GM19099 (cell line): Measurements from ENCODE around the gene IFNL2.

Experiments
- POLR2A ChIP-seq: IDR thresholded peaks from 3 replicates; pipeline ENCODE4 v1.6.1; 2011; ENCODE audit warnings: low read depth; ENCODE audit not compliant: insufficient read length; ENCODE audit errors: extremely low read depth

IFNL2 gene

DNA sequence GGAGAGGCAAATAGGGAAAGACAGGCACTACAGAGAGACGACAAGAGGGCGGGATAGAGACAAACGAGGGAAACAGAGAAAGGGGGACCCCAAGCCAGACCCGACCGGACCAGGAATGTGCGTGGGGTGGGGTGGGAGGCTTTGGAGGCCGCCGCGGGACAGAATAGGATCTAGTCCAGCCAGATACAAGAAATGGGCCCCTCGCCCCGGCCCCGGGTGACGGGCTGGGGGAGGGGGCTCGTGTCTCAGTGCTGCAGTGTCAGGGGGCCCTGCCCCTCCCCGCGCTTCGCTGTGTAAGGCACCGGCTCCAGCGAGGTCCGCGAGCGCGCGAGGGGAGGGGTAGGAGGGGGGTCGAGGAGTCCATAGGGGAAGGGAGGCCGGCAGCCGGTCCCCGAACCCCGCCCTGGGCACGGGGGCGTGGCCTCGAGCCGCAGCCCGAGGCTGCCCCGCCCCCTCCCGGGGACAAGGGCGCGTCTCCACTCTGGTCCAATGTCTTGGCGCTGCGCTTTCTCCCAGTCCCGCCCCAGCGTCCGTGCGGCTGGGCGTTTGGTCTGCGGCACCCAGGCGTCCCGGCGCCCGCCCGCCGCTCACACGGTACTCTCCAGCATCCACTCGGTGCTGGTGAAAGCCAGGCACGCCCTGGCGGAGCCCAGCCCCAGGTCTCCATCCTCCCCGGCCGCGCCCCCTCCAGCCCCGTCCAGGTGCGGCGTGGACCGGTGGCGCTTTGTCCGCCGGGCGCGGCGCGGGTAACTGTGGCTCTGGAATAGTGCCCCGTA lies 39.0 kb downstream of the IFNL2 start:
- TF ChIP-seq POLR2A = no peak

DNA sequence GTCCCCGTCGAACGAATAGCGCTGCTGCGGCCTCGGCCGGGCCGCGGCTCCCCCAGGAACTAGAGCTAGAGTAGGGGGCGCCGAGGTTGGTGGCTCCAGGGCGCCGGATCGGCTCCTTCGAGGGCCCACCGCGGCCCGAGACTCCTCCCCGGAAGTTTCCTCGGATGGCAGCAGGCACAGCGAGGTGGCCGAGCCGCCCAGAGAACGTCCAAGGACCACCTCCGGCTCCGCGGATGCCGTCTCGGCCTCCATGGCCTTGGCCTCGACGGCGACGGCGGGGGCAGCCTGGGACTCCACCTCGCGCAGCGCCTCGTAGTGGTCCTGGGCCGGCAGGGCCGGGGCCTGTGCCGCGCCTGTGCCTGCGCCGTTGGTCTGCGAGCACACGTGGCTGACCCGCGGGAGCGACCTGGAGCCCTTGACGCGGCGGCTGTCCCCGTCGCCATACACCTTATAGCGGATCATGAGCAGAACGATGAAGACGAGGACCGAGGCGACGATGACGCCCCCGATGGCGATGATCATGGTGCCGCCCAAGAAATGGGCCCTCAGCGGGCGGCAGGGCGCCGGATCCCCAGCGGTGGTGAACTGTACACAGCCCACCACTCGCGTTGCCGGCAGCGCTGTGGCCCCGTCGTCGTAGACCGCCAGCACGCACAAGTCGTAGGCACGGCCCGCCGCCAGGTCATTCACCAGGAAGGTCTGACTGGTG lies 39.8 kb downstream of the IFNL2 start:
- no peak for TF ChIP-seq POLR2A

DNA sequence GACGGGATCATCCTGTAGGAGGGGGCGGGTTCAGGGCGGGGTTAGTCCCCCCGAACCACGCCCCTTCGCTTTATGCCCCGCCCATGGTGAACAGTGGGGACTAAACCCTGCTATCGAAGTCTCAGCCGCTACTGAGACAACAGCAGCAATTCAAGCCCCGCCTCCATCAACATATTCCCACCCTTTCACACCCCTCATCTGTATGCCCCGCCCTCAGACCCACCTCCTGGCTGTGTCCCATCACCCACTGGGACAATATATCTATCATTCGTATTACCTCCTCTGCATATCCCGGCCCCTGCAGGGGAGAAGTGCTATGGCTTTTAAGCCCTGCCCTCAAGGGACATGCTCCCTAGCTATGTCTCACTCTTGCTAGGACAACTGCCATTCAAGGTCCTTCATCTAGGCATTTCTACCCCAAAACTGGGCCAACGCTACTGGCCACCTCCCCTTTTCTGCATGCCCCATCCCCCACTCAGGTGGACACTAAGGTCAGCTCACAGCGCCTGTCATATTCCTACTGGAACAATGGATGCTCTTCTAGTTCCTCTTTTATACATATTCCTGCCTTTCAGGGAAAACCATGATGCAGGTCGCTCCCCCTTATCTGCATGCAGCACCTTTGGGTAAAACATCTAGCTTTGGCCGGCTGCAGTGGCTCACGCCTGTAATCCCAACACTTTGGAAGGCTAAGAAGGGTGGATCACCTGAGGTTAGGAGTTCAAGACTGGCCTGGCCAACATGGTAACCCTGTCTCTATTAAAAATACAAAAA lies 40.5 kb downstream of the IFNL2 start:
- no peak for TF ChIP-seq POLR2A

DNA sequence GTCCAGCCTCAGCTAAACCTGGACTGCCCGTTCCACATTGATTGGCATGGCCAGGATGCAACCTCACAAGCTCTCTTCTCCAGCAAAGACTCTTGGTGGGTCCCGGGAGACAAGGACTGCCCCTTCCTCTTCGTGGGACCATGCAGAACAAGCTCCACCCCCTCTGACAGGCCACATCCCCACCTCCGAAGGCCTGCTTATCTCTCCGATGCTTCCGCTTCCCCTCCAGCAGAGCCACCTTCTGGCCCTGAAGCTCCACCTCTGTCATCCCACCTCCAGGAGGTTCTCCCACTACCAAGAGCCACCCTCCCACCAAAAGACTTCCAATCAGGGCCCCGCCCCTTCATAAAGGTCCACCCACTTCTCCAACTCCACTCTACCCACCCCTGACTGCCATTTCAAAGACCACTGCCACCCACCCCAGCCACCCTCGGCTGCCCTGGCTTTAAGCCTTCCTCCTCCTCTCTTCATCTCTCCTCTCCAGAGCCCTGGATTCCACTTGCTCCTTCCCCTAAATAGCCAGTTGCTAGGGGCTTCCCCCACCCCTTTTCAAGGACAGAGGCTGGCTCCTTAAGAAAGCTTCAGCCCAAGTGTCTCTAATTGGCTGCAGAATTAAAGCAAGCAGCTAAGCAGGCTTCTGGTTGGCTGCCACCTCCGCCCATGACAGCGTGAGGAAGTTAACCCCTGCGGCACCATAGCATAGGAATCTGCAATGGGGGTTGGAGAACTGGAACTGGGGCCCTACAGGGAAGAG lies 42.5 kb downstream of the IFNL2 start:
- TF ChIP-seq POLR2A = no peak

DNA sequence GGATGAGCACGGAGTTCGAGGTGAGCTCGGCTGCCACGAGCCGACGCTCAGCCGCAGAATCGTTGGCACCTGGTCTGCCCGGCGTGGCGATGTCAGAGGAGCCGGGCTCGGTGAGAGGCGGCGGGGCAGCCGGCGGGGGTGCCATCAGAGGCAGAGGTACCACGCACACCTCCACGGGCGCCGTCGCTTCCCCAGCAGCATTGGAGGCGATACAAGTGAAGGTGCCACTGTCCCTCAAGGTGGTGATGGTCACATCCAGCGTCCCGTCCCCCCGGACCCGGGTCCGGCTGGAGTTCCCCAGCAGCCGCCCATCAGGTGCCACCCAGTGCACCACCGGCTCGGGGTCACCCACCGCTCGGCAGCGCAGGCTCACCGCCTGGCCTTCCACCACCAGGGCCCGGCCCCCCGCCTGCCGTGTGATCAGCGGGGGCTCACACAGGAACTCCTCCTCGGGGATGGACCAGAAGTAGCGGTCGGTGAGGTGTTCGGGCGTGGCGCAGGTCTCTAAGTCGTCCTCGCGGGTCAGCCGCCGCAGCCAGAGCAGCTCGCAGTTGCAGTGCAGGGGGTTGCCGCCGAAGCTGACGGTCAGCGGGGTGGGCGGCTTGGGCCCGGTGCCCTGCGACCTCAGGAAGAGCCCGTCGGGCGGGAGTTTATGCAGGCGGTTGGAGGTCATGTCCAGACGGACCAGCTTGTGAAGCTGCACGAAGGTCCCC lies 46.0 kb downstream of the IFNL2 start:
- TF ChIP-seq POLR2A = no peak

- TF ChIP-seq POLR2A = no peak
These were observed 47.7 kb downstream of the IFNL2 start for GRCh38 chr19:39315933-39316332.

DNA sequence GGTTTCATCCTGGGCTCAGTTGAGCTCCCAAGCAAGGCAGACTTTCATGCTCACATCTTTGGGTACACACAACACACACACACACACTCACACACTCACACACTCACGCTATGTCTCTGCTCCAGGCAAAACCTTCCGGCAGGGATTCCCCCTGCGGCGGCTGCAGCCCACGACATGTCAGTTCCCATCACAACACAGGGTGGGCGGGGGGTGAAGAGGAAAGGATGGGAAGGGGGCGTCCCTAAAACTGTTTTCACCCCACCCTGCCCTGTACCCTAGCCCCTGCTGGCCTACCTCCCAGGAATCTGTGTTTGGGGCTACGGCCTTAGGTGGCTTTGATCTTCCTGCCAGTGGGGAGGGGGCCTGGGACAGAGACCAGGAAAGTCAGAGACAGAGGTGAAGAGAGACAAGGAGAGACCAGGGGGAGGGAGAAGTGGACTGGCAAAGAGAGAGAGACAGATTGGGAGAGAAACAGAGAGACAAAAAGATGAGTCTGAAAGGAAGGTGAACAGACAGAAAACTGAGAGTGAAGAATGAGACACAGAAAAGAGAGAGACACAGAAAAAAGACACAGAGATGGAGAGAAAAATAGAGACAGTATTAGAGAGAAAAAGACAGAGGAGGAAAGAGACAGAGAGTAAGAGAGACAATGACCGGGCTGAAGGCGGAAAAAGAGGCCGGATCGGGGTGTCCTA lies 48.6 kb downstream of the IFNL2 start:
- TF ChIP-seq POLR2A = no peak

- no peak for TF ChIP-seq POLR2A
These were observed 49.3 kb downstream of the IFNL2 start for GRCh38 chr19:39317476-39317875.

DNA sequence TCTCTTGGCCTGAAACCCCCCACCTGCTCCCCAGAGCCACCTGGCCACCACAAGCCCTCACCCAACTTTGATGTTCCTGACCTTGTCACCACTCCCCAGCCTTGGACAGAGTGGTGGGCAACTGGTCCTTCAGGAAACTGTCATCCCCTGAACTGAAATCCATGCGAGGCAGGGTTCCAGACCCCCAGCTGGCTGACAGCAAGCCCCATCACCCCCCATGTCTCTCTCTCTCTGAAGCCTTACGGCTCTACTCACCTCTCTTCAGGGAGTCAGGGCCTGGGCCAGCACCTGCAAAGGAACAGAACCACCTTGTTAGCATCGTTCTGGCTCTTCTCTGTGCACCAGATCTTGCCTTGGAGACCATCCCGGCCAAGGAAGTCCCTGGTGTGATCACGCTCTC lies 49.9 kb downstream of the IFNL2 start:
- TF ChIP-seq POLR2A = no peak

DNA sequence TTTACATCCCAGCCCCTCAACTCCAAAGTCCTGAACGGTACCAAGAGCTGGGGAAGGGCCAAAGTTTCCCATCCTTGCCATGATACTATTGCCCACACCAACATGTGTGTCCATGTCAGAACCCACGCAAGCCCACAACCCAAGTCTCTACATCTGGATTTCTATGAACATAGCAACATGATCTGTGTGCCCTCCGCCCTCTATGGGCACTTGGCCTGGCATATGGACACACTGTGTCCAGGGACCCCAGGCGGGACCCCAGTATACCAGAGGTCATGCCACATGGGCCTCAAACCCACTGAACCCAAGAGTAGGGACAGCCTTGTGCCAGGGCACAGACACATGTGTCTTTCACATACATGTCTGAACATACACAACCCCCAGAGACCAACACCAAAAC lies 50.5 kb downstream of the IFNL2 start:
- no peak for TF ChIP-seq POLR2A

GRCh38 chr19:39319098-39319891 lies 51.1 kb downstream of the IFNL2 start:
- TF ChIP-seq POLR2A = no peak
